IMR-90 (cell line): ENCODE results near the gene SLC7A7. TPM values are rescaled to one million over a fixed set of nuclear protein-coding genes. Genes with fewer than 3 reads are reported as not detected.

Experiments
- ATAC-seq: fragments of 200-7000 bp; cut with Tn5 transposase; 2 replicates; pipeline ENCODE4 v1.9.1; 2020; ENCODE audit warnings: low read depth, mild to moderate bottlenecking, moderate library complexity
- BruUV-seq: library from RNA; stranded (reverse); fragments of 400-500 nt; replicated peaks from 2 replicates; lab custom pipeline; 2021; lab: Mats Ljungman, UMichigan
- CTCF ChIA-PET: fragments of 300-600 bp; formaldehyde crosslinking; extraction: SDS; loops from one replicate; lab custom pipeline; 2021; ENCODE audit warnings: antibody characterized with exemption; lab: Yijun Ruan, JAX
- POLR2A ChIA-PET: fragments of 300-600 bp; sonication (Branson Sonifier 250); formaldehyde crosslinking; loops from one replicate; lab custom pipeline; 2022; ENCODE audit warnings: antibody characterized with exemption; ENCODE audit not compliant: unreplicated experiment; lab: Charles Lee
- DNase-seq: peaks from one replicate; pipeline ENCODE4 v3.0.0; 2013
- H2AFZ ChIP-seq: replicated peaks from 2 replicates; pipeline ENCODE3; 2013; ENCODE audit warnings: low read length, mild to moderate bottlenecking; ENCODE audit not compliant: poor library complexity
- H2AK5ac ChIP-seq: 2 replicates; pipeline ENCODE4 v1.6.1; 2013; ENCODE audit warnings: low read depth, low read length, inconsistent platforms
- H2AK9ac ChIP-seq: replicated peaks from 2 replicates; pipeline ENCODE3; 2013; ENCODE audit warnings: mild to moderate bottlenecking, low read depth, low read length, moderate library complexity; ENCODE audit not compliant: poor library complexity
- H2BK120ac ChIP-seq: 2 replicates; pipeline ENCODE4 v1.6.1; 2013; ENCODE audit warnings: low read depth, low read length, inconsistent platforms
- H2BK15ac ChIP-seq: 3 replicates; pipeline ENCODE4 v1.6.1; 2013; ENCODE audit warnings: low read depth, low read length, inconsistent platforms
- H2BK20ac ChIP-seq: 2 replicates; pipeline ENCODE4 v1.6.1; 2013; ENCODE audit warnings: low read depth, mild to moderate bottlenecking, inconsistent platforms, low read length, moderate library complexity
- H2BK5ac ChIP-seq: 2 replicates; pipeline ENCODE4 v1.6.1; 2013; ENCODE audit warnings: mild to moderate bottlenecking, low read depth, low read length, inconsistent platforms; ENCODE audit not compliant: poor library complexity, severe bottlenecking
- H3K14ac ChIP-seq: replicated peaks from 2 replicates; pipeline ENCODE4 v1.6.1; 2013; ENCODE audit warnings: low read depth, low read length, inconsistent platforms
- H3K18ac ChIP-seq: 2 replicates; pipeline ENCODE4 v1.6.1; 2013; ENCODE audit warnings: low read depth, low read length, control low read depth
- H3K23ac ChIP-seq: 2 replicates; pipeline ENCODE4 v1.6.1; 2013; ENCODE audit warnings: low read depth, low read length, inconsistent platforms
- H3K27ac ChIP-seq: 2 replicates; pipeline ENCODE4 v1.5.1; 2013; ENCODE audit warnings: mild to moderate bottlenecking, control low read depth, low read length; ENCODE audit not compliant: insufficient read depth
- H3K27me3 ChIP-seq: 2 replicates; pipeline ENCODE4 v1.6.1; 2013; ENCODE audit warnings: low read length; ENCODE audit not compliant: control insufficient read depth, insufficient read depth
- H3K36me3 ChIP-seq: 2 replicates; pipeline ENCODE4 v1.6.1; 2013; ENCODE audit warnings: low read length, mixed read lengths; ENCODE audit not compliant: control insufficient read depth, insufficient read depth
- H3K4ac ChIP-seq: 2 replicates; pipeline ENCODE4 v1.6.1; 2013; ENCODE audit warnings: low read depth, low read length, inconsistent platforms
- H3K4me1 ChIP-seq: 2 replicates; pipeline ENCODE4 v1.6.1; 2013; ENCODE audit warnings: low read length, mixed read lengths; ENCODE audit not compliant: control insufficient read depth, insufficient read depth
- H3K4me2 ChIP-seq: 2 replicates; pipeline ENCODE4 v1.6.1; 2013; ENCODE audit warnings: low read depth, mild to moderate bottlenecking, control low read depth, low read length, moderate library complexity
- H3K4me3 ChIP-seq: 2 replicates; pipeline ENCODE4 v1.5.1; 2013; ENCODE audit warnings: low read depth, mild to moderate bottlenecking, control low read depth, low read length, moderate library complexity; ENCODE audit not compliant: insufficient read depth
- H3K56ac ChIP-seq: 2 replicates; pipeline ENCODE4 v1.6.1; 2013; ENCODE audit warnings: low read length, inconsistent platforms; ENCODE audit not compliant: insufficient read depth; ENCODE audit errors: extremely low read depth
- H3K79me1 ChIP-seq, 2 experiments: 2 replicates each; pipeline ENCODE4 v1.6.1; 2013; ENCODE audit warnings: low read length in 2 of 2, inconsistent platforms in 1 of 2, low read depth in 1 of 2
- H3K9ac ChIP-seq: 2 replicates; pipeline ENCODE4 v1.6.1; 2013; ENCODE audit warnings: low read depth, low read length, control low read depth
- H3K9me1 ChIP-seq: 2 replicates; pipeline ENCODE4 v1.6.1; 2013; ENCODE audit warnings: low read length, inconsistent platforms; ENCODE audit not compliant: insufficient read depth
- H3K9me3 ChIP-seq: 2 replicates; pipeline ENCODE4 v1.6.1; 2013; ENCODE audit warnings: low read length; ENCODE audit not compliant: control insufficient read depth, insufficient read depth
- H4K20me1 ChIP-seq: 2 replicates; pipeline ENCODE4 v1.6.1; 2013; ENCODE audit warnings: low read length, inconsistent platforms; ENCODE audit not compliant: insufficient read depth
- H4K5ac ChIP-seq: 2 replicates; pipeline ENCODE4 v1.6.1; 2013; ENCODE audit warnings: mild to moderate bottlenecking, low read depth, low read length, control low read depth
- H4K8ac ChIP-seq, 2 experiments: 2 replicates each; pipeline ENCODE4 v1.6.1; 2013; ENCODE audit warnings: low read depth in 2 of 2, low read length in 2 of 2, control low read depth in 1 of 2, inconsistent platforms in 1 of 2
- H4K91ac ChIP-seq: 2 replicates; pipeline ENCODE4 v1.6.1; 2013; ENCODE audit warnings: low read depth, low read length, inconsistent platforms; ENCODE audit not compliant: insufficient read depth
- CEBPB ChIP-seq: IDR thresholded peaks from 2 replicates; pipeline ENCODE4 v1.6.1; 2012; ENCODE audit warnings: low read depth, low read length, improper control_type of control experiment
- CHD1 ChIP-seq: IDR thresholded peaks from 2 replicates; pipeline ENCODE4 v1.6.1; 2012; ENCODE audit warnings: low read depth, low read length, improper control_type of control experiment
- CTCF ChIP-seq: conservative IDR thresholded peaks from 2 replicates; pipeline ENCODE4 v1.5.1; 2012; ENCODE audit warnings: mild to moderate bottlenecking, low read depth, low read length, improper control_type of control experiment
- ELK1 ChIP-seq: fragments of 150-350 bp; IDR thresholded peaks from 2 replicates; pipeline ENCODE4 v1.6.1; 2016; ENCODE audit warnings: low read depth, mild to moderate bottlenecking, low read length, moderate library complexity, borderline replicate concordance
- MAFK ChIP-seq: IDR thresholded peaks from 2 replicates; pipeline ENCODE4 v1.6.1; 2012; ENCODE audit warnings: low read depth, low read length, improper control_type of control experiment
- MAZ ChIP-seq: IDR thresholded peaks from 2 replicates; pipeline ENCODE4 v1.6.1; 2012; ENCODE audit warnings: low read depth, mild to moderate bottlenecking, low read length, improper control_type of control experiment, moderate library complexity, borderline replicate concordance
- MXI1 ChIP-seq: IDR thresholded peaks from 2 replicates; pipeline ENCODE4 v1.6.1; 2012; ENCODE audit warnings: low read depth, mild to moderate bottlenecking, low read length, moderate library complexity, borderline replicate concordance
- NFE2L2 ChIP-seq: fragments of 150-350 bp; IDR thresholded peaks from 2 replicates; pipeline ENCODE4 v1.6.1; 2016; ENCODE audit warnings: low read depth, mild to moderate bottlenecking, low read length
- POLR2A ChIP-seq: IDR thresholded peaks from 2 replicates; pipeline ENCODE4 v1.6.1; 2012; ENCODE audit warnings: mild to moderate bottlenecking, low read depth, low read length
- RAD21 ChIP-seq: IDR thresholded peaks from 2 replicates; pipeline ENCODE4 v1.6.1; 2012; ENCODE audit warnings: low read length, improper control_type of control experiment
- RCOR1 ChIP-seq: IDR thresholded peaks from 2 replicates; pipeline ENCODE4 v1.6.1; 2012; ENCODE audit warnings: mild to moderate bottlenecking, low read length, improper control_type of control experiment; ENCODE audit not compliant: insufficient replicate concordance
- SMC3 ChIP-seq: fragments of 150-350 bp; IDR thresholded peaks from 2 replicates; pipeline ENCODE4 v1.6.1; 2016; ENCODE audit warnings: low read depth, mild to moderate bottlenecking, antibody characterized with exemption, low read length, moderate library complexity
- WGBS, 2 experiments: methylation state at CpG; one replicate each; pipeline versions ENCODE4 v1.1.5 to v1.1.7; 2013; ENCODE audit warnings: missing lambda C conversion rate in 2 of 2; ENCODE audit not compliant: insufficient read length in 1 of 2; ENCODE audit errors: extremely low coverage in 2 of 2; 5-methylcytosine and 5-hydroxymethylcytosine counted together
- dilution Hi-C: fragments of 300-500 bp; cut with HindIII; formaldehyde crosslinking; loops from one replicate; pipeline ENCODE4 v1.14.3; 2018; ENCODE audit warnings: low sequenced_read_pairs; ENCODE audit not compliant: unreplicated experiment
- in situ Hi-C: fragments of 300-500 bp; cut with MboI; formaldehyde crosslinking; loops from 3 replicates; pipeline ENCODE4 v1.14.3; 2019; ENCODE audit warnings: low sequenced_read_pairs, inconsistent platforms, mixed read lengths
- intact Hi-C: fragments of 100-400 bp; cut with micrococcal nuclease; formaldehyde crosslinking; loops from 2 replicates; pipeline ENCODE4 v1.10.0; 2022
- polyA plus RNA-seq, 3 experiments: library from polyadenylated mRNA; depleted of rRNA; stranded (reverse); fragments of >200 nt; gene quantifications; 2 replicates each; pipeline ENCODE4 v1.2.3, GENCODE V29; 2012; ENCODE audit warnings: low replicate concordance in 1 of 3
- total RNA-seq: library from RNA; depleted of rRNA; stranded (reverse); fragments of >200 nt; gene quantifications from 2 replicates; pipeline ENCODE4 v1.2.3, GENCODE V29; 2012
- TF ChIP-seq, protein P1 (sequence below): fragments of 150-350 bp; IDR thresholded peaks from 2 replicates; pipeline ENCODE4 v1.6.1; 2017; ENCODE audit warnings: mild to moderate bottlenecking, antibody characterized with exemption, low read length, low read depth

SLC7A7 gene
- total and polyA plus RNA-seq, 2 of the 4 experiments (the other 2 are of a cell fraction), result 1.8 to 2.0 TPM

GRCh38 chr14:22821193-22822015 is 6.2 kb upstream of the SLC7A7 start (continued):
- TF ChIP-seq SMC3, result no peak
- TF ChIP-seq ELK1, result no peak
- TF ChIP-seq CHD1, result no peak
- no peak for TF ChIP-seq POLR2A

GRCh38 chr14:22820731-22821130 is 5.5 kb upstream of the SLC7A7 start:
- Histone ChIP-seq H4K91ac (no peak overlapping the region), H2BK5ac (no peak overlapping the region), H3K56ac (no peak overlapping the region), H3K18ac (no peak overlapping the region), H3K27ac (no peak overlapping the region), H3K4ac (no peak overlapping the region), H3K14ac (no peak overlapping the region), H2BK20ac (no peak overlapping the region), H3K79me1 (peaks cover 0 to 11% of the 10 kb centered on the region in 2 experiments; a peak in 1 of 4 replicates), H3K9me1 (peaks cover 12% of the 10 kb centered on the region), H3K27me3 (no peaks in the 10 kb centered on the region), H3K4me2 (no peak overlapping the region), H2BK120ac (no peak overlapping the region), H2BK15ac (0 out of 3 replicates have a peak overlapping the region, but pooled peaks have one; percentile 19), H4K8ac (no peak overlapping the region), H4K20me1 (no peaks in the 10 kb centered on the region), H3K4me1 (peaks cover 31% of the 10 kb centered on the region), H2AK5ac (no peak overlapping the region), H4K5ac (no peak overlapping the region), H3K23ac (no peak overlapping the region), H3K9me3 (no peaks in the 10 kb centered on the region), H2AK9ac (no peak overlapping the region), H3K36me3 (no peaks in the 10 kb centered on the region), H2AFZ (no peak overlapping the region), H3K4me3 (no peak overlapping the region), H3K9ac (no peak overlapping the region)
- intact Hi-C loops (loop anchor here (5.0 kb wide), 1 partner anchor 162 kb away; the partner anchor contains the start of gene AJUBA), in situ Hi-C loops (no loop called here), dilution Hi-C loops (no loop called here)
- no CpG with 5 or more reads among the region's 1 CpG for WGBS, 2 experiments
- BruUV-seq, result no TSS peak
- ATAC-seq, result no peak
- CTCF ChIA-PET, result no interaction called here
- DNase-seq, result no peak
- POLR2A ChIA-PET, result no interaction called here
- no peak for TF ChIP-seq MAFK
- TF ChIP-seq CTCF, result no peak
- no peak for TF ChIP-seq CEBPB
- no peak for TF ChIP-seq RCOR1
- TF ChIP-seq NFE2L2, result no peak
- TF ChIP-seq MXI1, result no peak
- no peak for TF ChIP-seq RAD21
- TF ChIP-seq, protein P1, sequence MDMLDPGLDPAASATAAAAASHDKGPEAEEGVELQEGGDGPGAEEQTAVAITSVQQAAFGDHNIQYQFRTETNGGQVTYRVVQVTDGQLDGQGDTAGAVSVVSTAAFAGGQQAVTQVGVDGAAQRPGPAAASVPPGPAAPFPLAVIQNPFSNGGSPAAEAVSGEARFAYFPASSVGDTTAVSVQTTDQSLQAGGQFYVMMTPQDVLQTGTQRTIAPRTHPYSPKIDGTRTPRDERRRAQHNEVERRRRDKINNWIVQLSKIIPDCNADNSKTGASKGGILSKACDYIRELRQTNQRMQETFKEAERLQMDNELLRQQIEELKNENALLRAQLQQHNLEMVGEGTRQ, result no peak
- no peak for TF ChIP-seq MAZ
